Measurements from ENCODE around the gene CAMK2B.
"Not testable (repeated sequence)": the region's sequence is repeated elsewhere in the genome, so short reads cannot be mapped to it uniquely, and the experiment has no call there.

CAMK2B gene

GRCh38 chr7:44189993-44190872, 135.2 kb downstream of the CAMK2B start:
- DNase-seq (ENCODE audit: low read depth in 2 of 2): no peak

DNA sequence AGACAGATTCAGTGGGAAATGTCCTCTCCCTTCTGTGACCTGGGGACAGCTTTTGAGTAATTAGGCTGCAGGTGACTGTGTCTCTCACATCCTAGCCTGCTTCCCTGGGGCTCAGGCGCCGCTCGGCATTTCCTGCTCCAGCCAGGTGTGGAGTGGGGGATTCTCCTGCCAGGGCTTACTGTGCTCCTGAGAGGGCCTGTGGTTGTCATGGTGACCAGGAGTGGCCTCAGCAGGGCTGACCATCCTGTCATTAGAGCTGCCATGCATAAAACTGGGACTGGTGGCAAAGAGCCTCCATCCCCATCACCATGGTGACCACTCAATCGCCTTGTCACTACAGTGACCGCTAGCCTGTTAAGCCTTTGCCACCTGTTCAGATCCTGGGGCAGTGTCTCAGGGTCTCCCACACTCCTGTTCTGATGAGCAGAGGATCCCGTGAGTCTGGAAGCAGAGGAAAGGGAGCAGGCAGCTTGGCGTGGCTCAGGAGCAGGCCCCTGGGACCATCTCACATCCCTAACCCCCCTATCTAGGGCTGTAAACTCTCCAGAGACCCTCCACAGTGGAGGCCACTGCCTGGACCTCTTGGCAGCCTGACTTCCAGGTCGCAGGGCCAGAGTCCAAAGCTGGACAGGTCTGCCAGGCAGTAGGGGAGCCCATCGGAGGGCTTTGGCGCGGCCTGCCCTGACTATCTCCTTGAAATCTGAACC, 136.0 kb downstream of the CAMK2B start, which contains the start of gene GCK:
Gene GCK (minus strand): TSS at position 154 of the 707 bp plus-strand sequence. CDS start 486 bp downstream, outside the sequence.
- DNase-seq (ENCODE audit: low read depth in 2 of 2): no peak

DNA sequence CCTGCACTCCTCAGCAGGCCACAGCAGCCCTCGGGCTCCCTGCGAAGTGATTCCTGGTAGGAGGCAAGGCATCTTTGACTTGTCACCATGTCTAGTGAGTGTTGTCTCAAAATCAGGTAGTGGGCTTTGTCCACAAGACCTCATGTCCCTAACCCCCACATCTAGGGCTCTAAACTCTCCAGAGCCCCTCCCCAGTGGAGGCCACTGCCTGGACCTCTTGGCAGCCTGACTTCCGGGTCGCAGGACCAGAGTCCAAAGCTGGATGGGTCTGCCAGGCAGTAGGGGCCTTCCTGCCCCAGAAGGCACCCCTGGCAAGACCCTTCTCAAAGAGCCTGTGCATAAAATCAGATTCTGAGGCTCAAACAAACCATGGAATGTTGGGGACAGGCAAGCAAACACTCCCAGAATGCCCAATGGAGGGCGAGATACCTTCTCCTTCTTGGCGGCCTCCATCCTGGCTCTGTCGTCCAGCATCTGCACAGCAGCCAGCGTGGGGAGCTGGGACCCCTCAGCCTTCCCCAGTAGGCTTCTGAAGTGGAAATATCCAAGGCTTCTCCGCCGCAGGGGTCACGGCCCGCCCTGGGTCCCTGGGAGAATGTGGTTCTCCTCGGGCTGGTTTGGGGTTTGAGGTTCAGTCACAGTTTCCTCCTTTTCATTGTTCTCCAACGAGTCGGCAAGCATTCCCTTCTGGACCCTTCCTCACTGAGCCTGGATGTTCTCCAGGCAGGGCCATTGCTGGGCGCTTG, 136.7 kb downstream of the CAMK2B start:
- DNase-seq (ENCODE audit: low read depth in 2 of 2): no peak

GRCh38 chr7:44187636-44188416, 137.6 kb downstream of the CAMK2B start:
- no peak for DNase-seq (ENCODE audit: low read depth in 2 of 2)

- no peak for DNase-seq (ENCODE audit: low read depth in 2 of 2)
These were observed 138.7 kb downstream of the CAMK2B start for GRCh38 chr7:44186736-44187135.

DNA sequence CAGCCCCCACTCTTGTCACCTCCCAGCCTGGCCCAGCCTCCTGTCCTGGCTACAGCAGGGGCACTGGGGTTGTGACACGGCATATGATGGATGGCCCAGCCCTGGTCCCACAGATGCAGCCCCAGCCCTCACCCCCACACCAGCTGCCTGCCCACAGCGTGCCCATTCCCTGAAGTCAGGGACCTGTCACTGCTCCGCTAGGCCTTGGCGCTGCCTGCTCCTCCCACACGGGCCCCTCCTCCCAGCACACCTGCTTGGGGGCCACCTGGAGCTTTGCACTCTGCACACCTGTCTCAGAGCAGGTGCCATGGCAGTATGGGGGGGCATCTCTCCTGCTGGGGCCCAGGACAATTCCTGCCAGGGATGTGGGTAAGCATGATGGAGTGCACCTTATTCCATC, 139.7 kb downstream of the CAMK2B start:
- DNase-seq (ENCODE audit: low read depth in 2 of 2): no peak

GRCh38 chr7:44184873-44185446, 140.4 kb downstream of the CAMK2B start:
- no peak for DNase-seq (ENCODE audit: low read depth in 2 of 2)

- DNase-seq (ENCODE audit: low read depth in 2 of 2): no peak
These were observed 141.1 kb downstream of the CAMK2B start for GRCh38 chr7:44184206-44184872.

DNA sequence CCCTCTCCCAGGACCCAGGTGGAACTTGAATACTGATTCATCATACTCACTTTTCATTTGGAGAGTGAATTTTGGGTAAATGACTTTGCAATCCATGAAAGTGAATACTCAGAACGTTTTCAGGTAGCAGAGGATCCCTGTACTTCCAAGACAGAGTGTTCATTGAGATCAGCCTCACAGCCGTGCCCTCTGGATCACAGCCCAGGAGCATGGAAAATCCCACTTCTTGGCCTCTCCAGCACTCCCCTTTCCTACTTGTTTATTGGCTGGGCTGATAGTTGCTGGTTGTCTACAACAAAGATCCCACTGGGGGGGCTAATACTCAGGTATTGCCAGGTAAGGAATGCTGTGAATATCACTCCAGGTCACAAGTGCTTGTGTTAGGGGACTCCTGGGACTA, 142.0 kb downstream of the CAMK2B start:
- no peak for DNase-seq (ENCODE audit: low read depth in 2 of 2)

DNA sequence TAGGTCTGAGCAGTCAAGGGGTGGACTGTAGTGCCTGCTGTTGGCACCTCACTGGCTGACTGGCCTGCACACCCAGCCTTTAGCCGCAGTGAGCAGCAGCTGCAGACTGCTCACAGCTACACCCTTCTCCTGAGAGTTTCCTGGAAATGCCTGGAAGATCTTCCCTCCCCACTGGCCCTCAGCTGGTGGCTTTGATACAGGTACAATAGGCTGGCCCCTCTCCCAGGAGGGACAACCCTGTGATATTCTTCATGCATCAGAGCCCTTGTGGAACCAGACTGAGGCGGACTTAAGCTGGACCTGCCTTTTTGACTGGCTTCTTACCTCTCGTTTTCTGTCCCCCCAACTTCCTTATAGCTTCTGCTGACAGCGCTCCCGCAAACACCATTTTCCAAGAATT, 142.6 kb downstream of the CAMK2B start:
- DNase-seq (ENCODE audit: low read depth in 2 of 2): no peak

- no peak for DNase-seq (ENCODE audit: low read depth in 2 of 2)
These were observed 144.8 kb downstream of the CAMK2B start for GRCh38 chr7:44180631-44181030.

DNA sequence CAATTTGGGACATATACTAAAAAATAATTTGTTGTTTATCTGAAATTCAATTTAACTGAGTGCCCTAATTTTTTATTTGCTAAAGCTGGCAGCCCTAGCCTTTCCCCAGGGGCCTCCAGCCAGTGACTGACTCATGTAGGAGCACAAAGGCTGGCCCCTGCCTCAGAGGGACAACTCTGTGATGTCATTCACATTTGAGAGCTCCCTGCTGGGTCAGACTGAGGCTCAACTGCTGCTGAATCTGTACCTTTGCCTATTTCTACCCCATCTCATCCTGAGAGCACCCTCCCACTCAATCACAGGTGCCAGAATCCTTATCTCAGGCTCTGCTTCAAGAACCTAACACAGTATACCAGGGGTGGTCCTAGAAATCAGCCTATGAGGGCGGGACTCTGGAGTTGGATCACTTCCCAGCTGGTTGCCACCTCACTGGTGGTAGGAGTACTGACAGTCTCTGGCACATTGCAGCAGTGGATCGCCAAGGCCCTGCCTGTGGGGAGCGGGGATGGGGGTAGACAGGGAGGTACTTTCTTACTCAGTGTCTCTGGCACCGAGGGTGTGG, 147.7 kb downstream of the CAMK2B start:
- DNase-seq (ENCODE audit: low read depth in 2 of 2): no peak

DNA sequence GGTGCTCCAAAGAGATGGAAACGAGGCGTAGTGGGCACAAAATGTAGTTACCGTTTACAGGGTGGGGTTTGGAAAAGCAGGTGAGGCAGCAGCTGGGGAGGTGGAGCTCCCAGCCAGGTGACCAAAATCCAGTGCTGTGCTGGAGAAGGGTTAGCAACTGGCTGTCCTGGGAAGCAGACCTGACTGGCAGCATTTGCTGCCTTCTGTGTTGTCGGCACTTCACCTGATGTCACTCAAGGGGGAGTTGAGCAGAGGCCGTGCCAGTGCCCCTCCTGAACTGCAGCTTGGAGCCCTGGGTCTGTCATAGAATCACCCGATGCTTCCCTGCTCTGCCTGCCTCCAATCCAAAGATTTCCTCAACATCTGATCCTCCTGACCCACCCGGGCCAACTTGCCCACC, 148.9 kb downstream of the CAMK2B start:
- no peak for DNase-seq (ENCODE audit: low read depth in 2 of 2)

- DNase-seq (ENCODE audit: low read depth in 2 of 2): no peak
These were observed 149.7 kb downstream of the CAMK2B start for GRCh38 chr7:44175730-44176129.

DNA sequence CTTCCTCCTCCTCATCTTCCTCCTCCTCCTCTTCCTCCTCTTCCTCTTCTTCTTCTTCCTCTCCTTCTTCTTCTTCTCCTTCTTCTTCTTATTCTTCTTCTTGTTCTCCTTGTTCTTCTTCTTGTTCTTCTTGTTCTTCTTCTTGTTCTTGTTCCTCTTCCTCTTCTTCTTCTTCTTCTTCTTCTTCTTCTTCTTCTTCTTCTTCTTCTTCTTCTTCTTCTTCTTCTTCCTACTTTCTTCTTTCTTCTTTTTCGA, 150.8 kb downstream of the CAMK2B start:
- DNase-seq (ENCODE audit: low read depth in 2 of 2): not testable (repeated sequence)

GRCh38 chr7:44173911-44174693, 151.3 kb downstream of the CAMK2B start:
- no peak for DNase-seq (ENCODE audit: low read depth in 2 of 2)

- no peak for DNase-seq (ENCODE audit: low read depth in 2 of 2)
These were observed 152.5 kb downstream of the CAMK2B start for GRCh38 chr7:44172803-44173424.

GRCh38 chr7:44172352-44172751, 153.0 kb downstream of the CAMK2B start:
- DNase-seq (ENCODE audit: low read depth in 2 of 2): no peak

GRCh38 chr7:44171901-44172300, 153.5 kb downstream of the CAMK2B start:
- not testable (repeated sequence) for DNase-seq (ENCODE audit: low read depth in 2 of 2)

Data from stimulated activated CD8-positive, alpha-beta memory T cell treated with anti-CD3 and anti-CD28 coated beads, Interleukin-7, amount 100 ng/mL, for 4 hours (primary cell).